ENCODE measurements around the gene RAB40B. TPM values are rescaled to one million over a fixed set of nuclear protein-coding genes. Genes with fewer than 3 reads are reported as not detected.

RAB40B gene
- total and polyA plus RNA-seq, 2 donors (not counting 1 experiment from before 2014, with no cell fraction given) = 4.7 to 8.0 TPM

- no peaks in the 10 kb centered on the region for H3K27me3 Mint-ChIP-seq
- ATAC-seq (ENCODE audit: low read depth) (no peak), DNase-seq (no peak)
- Histone ChIP-seq H3K79me2 (ENCODE audit: control insufficient read depth, insufficient read depth, low read length) (no peaks in the 10 kb centered on the region), H3K27me3 (replicated peaks in 1 of 4; ENCODE audit: control extremely low read depth in 1 of 4, control insufficient read depth in 3 of 4, insufficient read depth in 4 of 4, low read length in 3 of 4) (no peaks in the 10 kb centered on the region), H2AFZ (ENCODE audit: insufficient read depth, low read depth, low read length, poor library complexity, severe bottlenecking) (no peak overlapping the region), H3K4me3 (ENCODE audit: control extremely low read depth in 1 of 5, extremely low read depth in 1 of 5, insufficient read depth in 1 of 5, low read depth in 2 of 5, low read length in 4 of 5) (no peak overlapping the region), H3K9me3 (ENCODE audit: control extremely low read depth in 1 of 3, control insufficient read depth in 2 of 3, insufficient read depth in 1 of 3, low read length in 2 of 3) (no peaks in the 10 kb centered on the region), H4K20me1 (ENCODE audit: control insufficient read depth, insufficient read depth, low read length, poor library complexity, severe bottlenecking) (no peaks in the 10 kb centered on the region), H3K4me2 (replicated peaks; ENCODE audit: low read depth, low read length, poor library complexity, severe bottlenecking) (no peak overlapping the region), H3K9ac (ENCODE audit: low read length) (no peak overlapping the region), H3K36me3 (replicated peaks in 1 of 2; ENCODE audit: control extremely low read depth in 1 of 2, control insufficient read depth in 1 of 2, extremely low read depth in 1 of 2, insufficient read depth in 2 of 2, low read length in 1 of 2) (no peaks in the 10 kb centered on the region), H3K4me1 (ENCODE audit: control insufficient read depth in 2 of 2, insufficient read depth in 2 of 2, low read length in 2 of 2) (peaks cover 3 to 19% of the 10 kb centered on the region in 2 donors), H3K27ac (ENCODE audit: low read length in 2 of 2) (no peak overlapping the region)
- ChIA-PET POLR2A (no interaction called here), CTCF (no interaction called here)
- peaks cover 13% of the 10 kb centered on the region for H3K4me1 Mint-ChIP-seq
- no peaks in the 10 kb centered on the region for H3K9me3 Mint-ChIP-seq (ENCODE audit: insufficient read depth)
- TF ChIP-seq CTCF (IDR thresholded peaks at IDR 0.05) = no peak
- no peak for TF ChIP-seq EZH2 (IDR thresholded peaks at IDR 0.05; ENCODE audit: borderline replicate concordance, insufficient read depth, low read depth, low read length, poor library complexity, severe bottlenecking)
- no peak overlapping the region for H3K27ac Mint-ChIP-seq
- 89% methylated on average over 32 of the region's 38 CpGs for WGBS (ENCODE audit: insufficient coverage)
- intact Hi-C loops (cut with micrococcal nuclease) = no loop called here
- no peak overlapping the region for H3K4me3 Mint-ChIP-seq
These were observed 5.7 kb upstream of the RAB40B start for GRCh38 chr17:82703935-82704865.

- H3K27me3 ChIP-seq (replicated peaks in 1 of 4; ENCODE audit: control extremely low read depth in 1 of 4, control insufficient read depth in 3 of 4, insufficient read depth in 4 of 4, low read length in 3 of 4) = no peaks in the 10 kb centered on the region
- ChIA-PET POLR2A (no interaction called here), CTCF (no interaction called here)
- no peak overlapping the region for H2AFZ ChIP-seq (ENCODE audit: insufficient read depth, low read depth, low read length, poor library complexity, severe bottlenecking)
- H3K4me1 ChIP-seq (ENCODE audit: control insufficient read depth in 2 of 2, insufficient read depth in 2 of 2, low read length in 2 of 2) = peaks cover 3 to 16% of the 10 kb centered on the region in 2 donors
- H3K4me2 ChIP-seq (replicated peaks; ENCODE audit: low read depth, low read length, poor library complexity, severe bottlenecking) = no peak overlapping the region
- intact Hi-C loops (cut with micrococcal nuclease) = no loop called here
- no peaks in the 10 kb centered on the region for H3K36me3 ChIP-seq (replicated peaks in 1 of 2; ENCODE audit: control extremely low read depth in 1 of 2, control insufficient read depth in 1 of 2, extremely low read depth in 1 of 2, insufficient read depth in 2 of 2, low read length in 1 of 2)
- 83% methylated on average over 26 of the region's 26 CpGs for WGBS (ENCODE audit: insufficient coverage)
- no peak overlapping the region for H3K9ac ChIP-seq (ENCODE audit: low read length)
- DNase-seq = no peak
- TF ChIP-seq CTCF (IDR thresholded peaks at IDR 0.05) (no peak), EZH2 (IDR thresholded peaks at IDR 0.05; ENCODE audit: borderline replicate concordance, insufficient read depth, low read depth, low read length, poor library complexity, severe bottlenecking) (no peak)
- no peaks in the 10 kb centered on the region for H4K20me1 ChIP-seq (ENCODE audit: control insufficient read depth, insufficient read depth, low read length, poor library complexity, severe bottlenecking)
- no peak overlapping the region for H3K4me3 ChIP-seq (ENCODE audit: control extremely low read depth in 1 of 5, extremely low read depth in 1 of 5, insufficient read depth in 1 of 5, low read depth in 2 of 5, low read length in 4 of 5)
- Mint-ChIP-seq H3K27ac (no peak overlapping the region), H3K27me3 (no peaks in the 10 kb centered on the region), H3K9me3 (ENCODE audit: insufficient read depth) (no peaks in the 10 kb centered on the region), H3K4me1 (peaks cover 12% of the 10 kb centered on the region), H3K4me3 (no peak overlapping the region)
- no peaks in the 10 kb centered on the region for H3K79me2 ChIP-seq (ENCODE audit: control insufficient read depth, insufficient read depth, low read length)
- ATAC-seq (ENCODE audit: low read depth) = no peak
- no peaks in the 10 kb centered on the region for H3K9me3 ChIP-seq (ENCODE audit: control extremely low read depth in 1 of 3, control insufficient read depth in 2 of 3, insufficient read depth in 1 of 3, low read length in 2 of 3)
- no peak overlapping the region for H3K27ac ChIP-seq (ENCODE audit: low read length in 2 of 2)
These were observed 4.7 kb upstream of the RAB40B start for GRCh38 chr17:82703036-82703745.

Data from B cell (primary cell).